Neural cell (in vitro differentiated cells): ENCODE results near the gene KRTCAP2. TPM values are rescaled to one million over a fixed set of nuclear protein-coding genes. Genes with fewer than 3 reads are reported as not detected.

Source experiments
- H2AFZ ChIP-seq: fragments of 200-600, 300-800 bp; sonication (generic), shearing (Covaris generic); 2 replicates; pipeline ENCODE4 v1.6.0; 2014; ENCODE audit warnings: low read depth, mild to moderate bottlenecking, antibody characterized with exemption, low read length, moderate library complexity
- H3F3A ChIP-seq: fragments of 200-600 bp; shearing (Covaris generic); 2 replicates; pipeline ENCODE4 v1.6.1; 2016; ENCODE audit warnings: mild to moderate bottlenecking, moderate library complexity, mixed read lengths, antibody characterized with exemption, low read length; ENCODE audit not compliant: insufficient read depth, poor library complexity, severe bottlenecking
- H3K27ac ChIP-seq: fragments of 200-600, 300-800 bp; sonication (generic), shearing (Covaris generic); 2 replicates; pipeline ENCODE4 v1.5.1; 2014; ENCODE audit warnings: mild to moderate bottlenecking, low read length, moderate library complexity
- H3K27me3 ChIP-seq: fragments of 300-800, 200-600 bp; sonication (generic), shearing (Covaris generic); 2 replicates; pipeline ENCODE4 v1.6.0; 2014; ENCODE audit warnings: mild to moderate bottlenecking, low read depth, low read length, moderate library complexity; ENCODE audit not compliant: insufficient read depth
- H3K36me3 ChIP-seq: fragments of 300-800, 200-600 bp; sonication (generic), shearing (Covaris generic); 2 replicates; pipeline ENCODE4 v1.5.1; 2014; ENCODE audit warnings: mild to moderate bottlenecking, antibody characterized with exemption, low read length, moderate library complexity; ENCODE audit not compliant: insufficient read depth
- H3K4me2 ChIP-seq: fragments of 300-800, 200-600 bp; sonication (generic), shearing (Covaris generic); 2 replicates; pipeline ENCODE4 v1.6.0; 2014; ENCODE audit warnings: mild to moderate bottlenecking, low read length
- H3K4me3 ChIP-seq: fragments of 300-800, 200-600 bp; sonication (generic), shearing (Covaris generic); 2 replicates; pipeline ENCODE4 v1.5.1; 2014; ENCODE audit warnings: mild to moderate bottlenecking, low read length, moderate library complexity
- H3K79me2 ChIP-seq: fragments of 200-600 bp; shearing (Covaris generic); replicated peaks from 2 replicates; pipeline ENCODE4 v1.6.0; 2014; ENCODE audit warnings: mild to moderate bottlenecking, low read length, moderate library complexity; ENCODE audit not compliant: insufficient read depth
- H3K9ac ChIP-seq: fragments of 300-800, 200-600 bp; sonication (generic), shearing (Covaris generic); 2 replicates; pipeline ENCODE4 v1.6.1; 2016; ENCODE audit warnings: mild to moderate bottlenecking, low read length, mixed read lengths
- H3K9me2 ChIP-seq: fragments of 200-600 bp; shearing (Covaris generic); 2 replicates; pipeline ENCODE4 v1.6.1; 2016; ENCODE audit warnings: mild to moderate bottlenecking, low read length, mixed read lengths; ENCODE audit not compliant: insufficient read depth
- H3K9me3 ChIP-seq: fragments of 200-600, 300-800 bp; sonication (generic), shearing (Covaris generic); 2 replicates; pipeline ENCODE4 v1.6.1; 2016; ENCODE audit warnings: mild to moderate bottlenecking, mixed run types, low read length, moderate library complexity, mixed read lengths
- H4K20me1 ChIP-seq: fragments of 200-600 bp; shearing (Covaris generic); 2 replicates; pipeline ENCODE4 v1.6.1; 2016; ENCODE audit warnings: mild to moderate bottlenecking, mixed run types; ENCODE audit not compliant: insufficient read depth
- CTCF ChIP-seq: fragments of 450-650 bp; IDR thresholded peaks from 2 replicates; pipeline ENCODE4 v1.5.1; 2014; ENCODE audit warnings: antibody characterized with exemption, mild to moderate bottlenecking, moderate library complexity; ENCODE audit not compliant: poor library complexity, severe bottlenecking
- EP300 ChIP-seq: fragments of 450-650 bp; conservative IDR thresholded peaks from 2 replicates; pipeline ENCODE4 v1.6.1; 2014; ENCODE audit warnings: antibody characterized with exemption, mild to moderate bottlenecking, moderate library complexity; ENCODE audit not compliant: poor library complexity, severe bottlenecking
- EZH2 ChIP-seq: fragments of 200-600, 300-800 bp; shearing (Covaris generic), sonication (generic); IDR thresholded peaks from 2 replicates; pipeline ENCODE4 v1.6.1; 2014; ENCODE audit warnings: antibody characterized with exemption, low read length, borderline replicate concordance, mild to moderate bottlenecking; ENCODE audit not compliant: insufficient read depth, poor library complexity, severe bottlenecking
- MXI1 ChIP-seq: fragments of 450-650 bp; conservative IDR thresholded peaks from 2 replicates; pipeline ENCODE4 v1.6.1; 2014; ENCODE audit warnings: antibody characterized with exemption, mild to moderate bottlenecking; ENCODE audit not compliant: poor library complexity, severe bottlenecking
- POLR2AphosphoS5 ChIP-seq: IDR thresholded peaks from 2 replicates; pipeline ENCODE4 v1.6.1; 2012
- RAD21 ChIP-seq: fragments of 450-650 bp; conservative IDR thresholded peaks from 2 replicates; pipeline ENCODE4 v1.6.1; 2014; ENCODE audit warnings: antibody characterized with exemption, mild to moderate bottlenecking, moderate library complexity
- REST ChIP-seq: IDR thresholded peaks from 2 replicates; pipeline ENCODE4 v1.6.1; 2012; ENCODE audit warnings: borderline replicate concordance
- SMC3 ChIP-seq: fragments of 450-650 bp; conservative IDR thresholded peaks from 2 replicates; pipeline ENCODE4 v1.6.1; 2014; ENCODE audit warnings: antibody characterized with exemption, mild to moderate bottlenecking, moderate library complexity; ENCODE audit not compliant: poor library complexity
- TAF1 ChIP-seq: IDR thresholded peaks from 2 replicates; pipeline ENCODE4 v1.6.1; 2012; ENCODE audit warnings: low read depth
- polyA plus RNA-seq: library from polyadenylated mRNA; depleted of rRNA; stranded (reverse); fragments of >200 nt; gene quantifications from 2 replicates; pipeline ENCODE4 v1.2.3, GENCODE V29; 2014

The KRTCAP2 gene
- polyA plus RNA-seq, 1 donor from 2014 or later = 175 TPM

GRCh38 chr1:155184351-155184811 lies 11.3 kb upstream of the KRTCAP2 start:
- Histone ChIP-seq H3F3A (no peaks in the 10 kb centered on the region), H3K36me3 (no peaks in the 10 kb centered on the region), H2AFZ (no peak overlapping the region), H3K9ac (no peak overlapping the region), H3K27ac (no peak overlapping the region), H3K79me2 (no peaks in the 10 kb centered on the region), H4K20me1 (no peaks in the 10 kb centered on the region), H3K4me3 (no peak overlapping the region), H3K27me3 (no peaks in the 10 kb centered on the region), H3K9me2 (no peaks in the 10 kb centered on the region), H3K4me2 (no peak overlapping the region), H3K9me3 (no peaks in the 10 kb centered on the region)
- TF ChIP-seq MXI1 (no peak), POLR2AphosphoS5 (peak; percentile 12)

- Histone ChIP-seq H4K20me1 (no peaks in the 10 kb centered on the region), H3K27me3 (no peaks in the 10 kb centered on the region), H3K27ac (no peak overlapping the region), H3K36me3 (no peaks in the 10 kb centered on the region), H3K4me2 (no peak overlapping the region), H3K9ac (no peak overlapping the region), H2AFZ (no peak overlapping the region), H3K79me2 (no peaks in the 10 kb centered on the region), H3K4me3 (no peak overlapping the region), H3F3A (no peaks in the 10 kb centered on the region), H3K9me3 (no peaks in the 10 kb centered on the region), H3K9me2 (no peaks in the 10 kb centered on the region)
- no peak for TF ChIP-seq EZH2
- no peak for TF ChIP-seq POLR2AphosphoS5
- TF ChIP-seq RAD21 = no peak
- TF ChIP-seq MXI1 = no peak
- TF ChIP-seq EP300 = no peak
- TF ChIP-seq CTCF = no peak
- TF ChIP-seq SMC3 = no peak
- TF ChIP-seq TAF1 = no peak
- TF ChIP-seq REST = no peak
Observed at GRCh38 chr1:155183775-155184221, 10.7 kb upstream of the KRTCAP2 start.

GRCh38 chr1:155182052-155182550 lies 9.0 kb upstream of the KRTCAP2 start:
- Histone ChIP-seq H3K4me3 (no peak overlapping the region), H3K27ac (no peak overlapping the region), H3K36me3 (peaks cover 9% of the 10 kb centered on the region), H3K9me3 (no peaks in the 10 kb centered on the region), H3K27me3 (no peaks in the 10 kb centered on the region), H3F3A (no peaks in the 10 kb centered on the region), H3K9ac (no peak overlapping the region), H4K20me1 (no peaks in the 10 kb centered on the region), H2AFZ (no peak overlapping the region), H3K9me2 (no peaks in the 10 kb centered on the region), H3K79me2 (peaks cover 1% of the 10 kb centered on the region), H3K4me2 (no peak overlapping the region)
- TF ChIP-seq EZH2 (no peak), MXI1 (no peak), POLR2AphosphoS5 (no peak), EP300 (no peak), REST (no peak)
